NCI-H524 treated with DMSO at 0.1 percent for 48 hours (cell line): ENCODE measurements around the gene CDCP2.

Experiments used
- DNase-seq: peaks from one replicate; lab custom pipeline; 2025; lab: John Stamatoyannopoulos, UW

The CDCP2 gene

DNA sequence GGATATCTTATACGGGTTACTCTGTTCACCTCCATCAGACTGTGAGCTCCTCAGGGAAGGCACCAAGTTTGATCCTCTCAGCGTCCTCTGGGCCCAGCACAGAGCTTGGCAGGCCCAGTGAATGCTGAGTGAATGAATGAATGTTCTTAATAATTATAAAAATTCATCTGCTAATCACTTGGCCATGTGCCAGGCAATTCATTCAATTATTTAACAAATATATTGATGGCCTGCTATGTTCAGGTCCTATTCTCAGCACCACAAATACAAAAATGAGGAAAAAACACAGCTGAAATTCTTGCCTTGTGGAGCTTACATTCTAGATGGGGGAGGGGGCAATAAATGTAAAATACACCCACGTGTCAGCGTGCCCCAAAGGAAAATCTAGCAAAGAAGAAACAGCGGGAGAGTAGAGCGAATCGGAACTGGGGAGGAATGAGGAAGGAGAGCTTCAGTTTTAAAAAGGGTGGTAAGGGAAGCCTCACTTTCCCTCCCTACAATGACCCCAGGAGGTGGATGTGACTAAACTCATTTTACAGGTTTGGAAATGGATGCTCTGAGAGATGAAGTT, 15.8 kb downstream of the CDCP2 start:
- no peak for DNase-seq

DNA sequence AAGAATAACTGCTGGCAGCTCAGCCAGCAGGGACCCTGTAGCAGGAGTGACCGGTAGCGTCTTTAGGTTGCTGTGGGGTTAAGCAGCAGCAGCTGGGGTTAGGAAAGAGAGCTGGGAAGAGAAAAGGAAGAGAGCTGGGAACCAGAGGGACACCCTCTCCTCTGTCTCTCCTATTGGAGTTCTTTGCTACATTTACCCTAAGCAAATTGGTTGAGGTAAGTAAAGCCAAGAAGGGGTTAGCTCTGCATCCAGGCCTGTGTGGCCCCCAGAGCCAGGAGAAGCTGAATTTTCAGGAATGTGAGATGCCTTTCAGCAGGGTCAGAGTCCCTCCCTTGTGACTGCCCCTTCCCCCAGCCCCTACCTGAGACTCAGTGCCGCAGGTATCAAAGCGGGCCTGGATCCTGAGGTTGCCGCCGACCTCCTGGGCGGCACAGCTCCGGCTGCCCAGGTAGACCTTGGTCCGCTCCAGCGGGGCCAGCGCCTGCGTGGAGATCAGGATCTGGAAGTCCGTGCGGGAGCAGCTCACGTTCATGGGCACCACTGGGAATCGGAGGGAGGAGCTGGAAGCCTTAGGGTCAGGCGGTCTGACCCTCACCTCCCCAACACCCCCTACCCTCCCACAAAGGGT, 16.4 kb downstream of the CDCP2 start:
- DNase-seq, result no peak

DNA sequence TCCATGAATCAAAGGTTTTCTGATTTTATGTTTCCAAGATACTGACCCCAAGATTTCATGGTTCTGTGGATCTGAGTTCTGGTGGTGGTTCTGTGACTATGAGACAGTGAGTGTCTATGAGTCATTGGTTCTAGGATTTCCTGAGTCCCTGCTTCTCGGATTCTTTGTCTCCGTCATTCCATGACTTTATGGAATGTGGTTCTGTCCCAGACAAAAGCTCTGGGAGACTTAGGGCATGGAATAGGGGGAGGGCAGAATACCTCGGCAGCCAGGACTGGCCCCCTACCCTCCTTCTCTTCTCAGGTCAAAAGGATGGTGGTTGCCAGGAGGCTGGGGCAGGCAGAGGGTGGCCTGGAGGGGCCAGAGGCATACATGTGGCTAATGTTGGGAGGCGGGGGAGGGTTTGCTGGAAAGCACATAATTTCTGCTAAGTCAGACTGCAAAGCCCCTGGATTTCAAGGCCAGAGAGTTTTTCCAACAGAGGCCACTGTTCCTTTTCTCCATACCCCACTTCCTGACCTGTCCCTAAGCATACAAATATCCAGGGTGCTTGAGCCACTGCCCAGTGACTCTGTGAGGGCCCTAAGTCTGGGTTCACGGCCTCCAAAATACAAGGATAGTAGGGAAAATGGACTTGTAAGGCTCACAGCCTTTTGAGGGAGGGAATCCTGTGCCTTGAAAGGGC, 17.2 kb downstream of the CDCP2 start:
- DNase-seq, result no peak

DNA sequence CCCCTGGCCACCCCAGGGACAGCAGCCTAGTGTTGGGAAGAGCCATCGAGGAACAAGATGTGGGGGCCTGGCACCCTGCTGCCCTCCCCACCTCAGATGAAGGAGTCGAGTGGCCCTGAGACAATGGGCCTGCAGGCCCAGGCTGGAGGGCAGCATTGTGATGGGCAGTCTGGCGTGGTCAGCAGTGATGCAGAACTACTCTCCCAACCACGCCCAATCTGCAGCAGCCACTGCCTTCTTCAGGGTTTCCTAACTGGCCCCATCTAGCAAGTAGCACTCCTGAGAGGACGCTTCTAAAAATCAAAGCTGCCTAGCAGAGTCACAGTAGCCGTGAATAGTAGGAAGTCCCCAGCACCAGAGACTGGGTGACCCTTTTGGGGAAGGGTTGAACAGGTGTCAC, 18.5 kb downstream of the CDCP2 start:
- no peak for DNase-seq

DNA sequence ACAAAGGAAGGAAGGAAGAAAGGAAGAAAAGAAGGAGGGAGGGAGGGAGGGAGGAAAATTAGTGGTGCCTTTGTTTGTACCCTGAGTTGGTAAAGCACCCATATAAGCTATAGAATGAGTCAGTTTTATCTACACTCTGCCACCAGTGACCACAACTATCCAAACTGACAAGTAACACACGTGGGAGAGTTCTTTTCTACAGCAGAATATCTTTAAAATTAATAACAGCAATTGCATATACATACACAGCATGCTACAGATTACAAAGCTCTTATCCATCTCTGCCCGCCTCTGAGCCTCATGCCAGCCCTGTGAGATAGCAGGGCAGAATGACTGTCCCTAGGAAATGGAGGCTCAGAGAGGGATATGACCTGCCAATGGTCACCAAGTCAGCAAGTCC, 20.3 kb downstream of the CDCP2 start:
- DNase-seq, result no peak

DNA sequence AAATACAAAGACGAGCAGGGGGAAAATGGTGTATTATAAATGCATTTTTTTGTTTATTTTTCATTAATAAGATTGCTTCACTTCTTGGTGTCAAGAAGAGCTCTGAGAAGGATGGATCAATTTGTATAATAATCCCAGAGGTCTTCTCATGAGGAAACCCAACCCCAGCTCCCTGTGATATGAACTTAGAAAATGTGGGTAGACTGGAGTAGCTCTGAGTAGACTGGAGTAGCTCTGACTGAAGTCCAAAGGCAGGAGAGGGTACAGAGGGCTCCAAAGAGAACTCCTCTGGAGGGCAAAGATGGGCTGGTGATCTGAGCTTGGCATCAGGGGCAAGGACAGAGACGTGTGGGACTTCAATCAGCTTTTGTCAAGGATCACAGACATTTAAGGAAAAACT, 21.4 kb downstream of the CDCP2 start:
- no peak for DNase-seq

DNA sequence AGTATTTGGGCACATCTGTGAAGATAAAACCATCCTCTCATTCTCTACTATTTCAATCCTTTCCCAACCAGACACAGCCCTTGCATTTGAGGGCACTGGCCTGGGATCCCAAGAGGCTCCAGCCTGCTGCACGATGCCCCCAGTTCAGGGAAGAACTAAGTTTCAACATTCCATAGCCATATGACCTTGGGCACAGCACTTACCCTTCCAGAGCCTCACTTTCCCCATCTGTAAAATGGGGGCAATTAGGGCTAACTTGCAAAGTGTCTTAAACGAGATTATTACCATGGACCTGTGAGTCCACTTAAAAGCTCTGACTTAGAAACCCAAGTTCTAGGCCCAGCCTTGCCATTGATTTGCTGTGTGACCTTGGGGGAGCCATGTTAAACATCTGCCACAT, 22.9 kb downstream of the CDCP2 start:
- DNase-seq, result no peak

DNA sequence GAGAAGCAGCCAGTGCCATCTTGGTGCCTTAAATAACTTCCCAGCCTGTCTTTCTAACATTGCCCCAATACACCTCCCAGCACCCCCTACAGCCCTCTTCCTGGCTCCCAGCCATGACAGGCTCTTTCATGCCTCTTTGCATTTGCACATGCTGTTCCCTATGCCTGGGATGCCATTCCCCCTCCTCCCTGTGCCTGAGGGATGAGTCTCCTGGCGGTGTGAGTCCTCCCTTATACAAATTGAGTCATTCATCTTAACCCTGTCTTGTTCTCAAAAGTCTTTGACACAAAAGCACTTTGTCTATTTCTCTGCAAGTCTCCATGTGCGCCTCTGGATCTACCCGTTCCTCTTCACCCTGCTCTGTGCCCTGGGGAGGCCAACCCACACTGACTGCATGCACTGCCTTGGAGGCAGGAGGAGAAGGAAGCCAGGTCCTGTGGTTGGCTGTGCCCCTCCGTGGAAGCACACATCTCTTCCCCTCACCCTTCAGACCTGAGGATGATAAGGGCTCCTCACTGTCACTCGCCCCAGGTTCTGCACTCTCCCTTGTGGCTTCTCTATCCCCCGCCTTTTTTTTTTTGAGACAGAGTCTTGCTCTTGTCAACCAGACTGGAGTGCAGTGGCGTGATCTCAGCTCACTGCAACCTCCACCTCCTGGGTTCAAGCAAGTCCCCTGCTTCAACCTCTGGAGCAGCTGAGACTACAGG, 25.1 kb downstream of the CDCP2 start:
- DNase-seq, result no peak

DNA sequence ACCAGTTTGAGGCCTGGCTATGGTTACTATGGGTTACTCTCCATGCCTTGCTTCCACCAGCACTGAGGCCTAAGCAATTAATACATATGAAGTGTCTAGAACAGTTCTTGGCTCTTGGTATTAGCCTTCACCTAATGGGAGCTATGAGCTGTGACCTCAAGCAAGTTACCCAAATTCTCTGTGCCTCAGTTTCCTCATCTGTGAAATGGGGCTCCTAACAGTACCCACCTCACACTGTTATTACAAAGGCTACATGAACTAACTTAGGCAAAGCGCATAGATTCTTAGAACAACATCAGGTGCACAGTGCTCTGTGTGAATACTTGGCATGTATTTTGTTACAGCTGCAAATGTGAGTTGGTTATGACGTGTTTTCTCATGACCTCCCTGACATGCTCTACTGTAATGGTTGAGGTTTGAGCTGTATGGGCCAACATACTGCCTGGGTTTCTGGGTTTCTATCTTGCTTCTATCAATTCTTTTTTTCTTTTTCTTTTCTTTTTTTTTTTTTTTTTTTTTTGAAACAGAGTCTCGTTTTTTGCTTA, 26.5 kb downstream of the CDCP2 start:
- DNase-seq, result no peak

DNA sequence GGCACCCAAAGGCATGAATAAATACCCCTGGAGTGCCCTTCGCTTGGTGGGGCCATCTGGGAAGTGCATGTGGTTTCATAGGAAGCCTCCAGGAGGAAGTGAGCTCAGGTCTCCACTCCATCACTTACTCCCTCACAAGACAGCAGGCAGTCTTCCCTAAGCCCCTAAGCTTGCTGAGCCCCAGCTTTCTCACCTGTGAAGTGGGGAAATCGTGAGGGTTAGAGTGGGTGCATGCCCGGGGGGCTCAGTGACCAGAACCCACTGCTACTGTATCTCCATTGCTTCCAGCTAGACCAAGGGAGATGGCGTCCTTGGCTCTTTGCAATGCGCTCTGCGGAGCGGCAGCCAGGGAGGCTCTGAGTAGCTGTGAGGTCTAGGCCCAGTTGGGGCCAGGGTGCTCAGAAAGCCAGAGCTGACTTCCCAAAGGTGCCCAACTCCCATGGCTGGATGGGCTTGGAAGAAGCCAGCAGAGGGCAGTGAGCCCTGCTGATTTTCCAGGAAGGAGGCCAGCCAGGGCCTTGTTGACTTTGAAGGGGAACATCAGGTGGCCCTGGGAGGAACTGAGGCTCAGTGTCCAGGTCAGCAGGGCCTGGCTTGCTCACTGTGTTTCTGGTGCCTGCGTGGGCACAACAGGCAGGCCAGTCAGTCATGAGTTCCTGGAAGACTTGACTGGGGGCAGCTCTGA, 27.3 kb downstream of the CDCP2 start:
- no peak for DNase-seq

DNA sequence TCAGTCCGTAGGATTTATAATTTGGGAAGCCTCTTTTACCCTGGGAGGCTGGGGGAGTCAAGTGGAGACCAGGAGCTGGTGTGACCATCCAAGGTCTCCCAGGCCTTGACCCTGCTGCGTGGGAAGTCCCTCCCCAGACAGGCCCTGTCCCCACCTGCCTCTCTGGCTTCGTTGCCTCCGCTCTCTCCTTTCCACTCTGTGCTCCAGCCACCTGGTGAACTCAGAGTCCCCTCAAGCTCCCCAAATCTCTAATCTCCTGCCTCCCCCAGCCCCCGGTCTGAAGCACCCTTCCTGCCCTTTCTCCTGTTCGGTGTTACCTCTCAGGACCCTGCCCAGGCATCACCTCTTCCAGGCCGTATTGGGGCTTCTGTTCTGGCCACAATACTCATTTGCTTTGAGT, 27.9 kb downstream of the CDCP2 start:
- DNase-seq, result no peak

DNA sequence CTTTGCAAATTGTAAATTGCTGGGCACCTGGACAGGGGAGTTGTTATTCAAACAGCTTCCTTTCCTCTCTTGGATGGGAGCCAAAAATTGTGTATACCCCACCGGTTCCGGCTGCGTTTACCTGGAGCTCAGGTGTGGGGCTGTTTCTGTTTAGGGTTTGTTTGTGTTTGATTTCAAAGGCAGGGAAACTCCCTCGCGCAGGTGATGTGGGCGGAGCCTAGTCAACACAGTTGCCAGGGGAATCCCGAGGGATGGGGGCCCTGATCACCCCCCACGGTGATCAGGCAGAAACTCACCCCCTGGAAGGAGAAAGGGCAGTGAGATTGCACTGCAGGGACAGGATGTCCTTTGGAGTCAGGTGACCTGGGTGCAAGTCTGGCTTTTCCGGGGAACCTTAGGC, 28.3 kb downstream of the CDCP2 start:
- DNase-seq, result no peak

DNA sequence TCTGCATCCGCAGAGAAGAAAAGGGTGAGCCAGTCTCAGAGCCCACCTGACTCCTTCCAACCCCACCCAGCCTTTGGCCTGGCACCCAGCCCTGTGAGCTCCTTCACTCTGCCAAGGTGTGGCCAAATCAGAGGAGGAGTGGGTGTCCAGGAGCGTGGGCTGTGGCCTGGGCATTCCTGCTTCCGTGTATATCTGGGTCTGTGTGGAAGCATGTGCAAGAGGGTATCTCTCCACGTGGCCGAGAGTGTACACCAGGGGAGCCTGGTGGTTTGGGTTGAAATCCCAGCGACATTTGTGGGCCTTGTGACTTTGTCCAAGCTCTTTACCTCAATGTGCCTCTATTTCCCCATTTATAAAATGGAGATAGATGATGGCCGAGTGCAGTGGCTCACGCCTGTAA, 29.8 kb downstream of the CDCP2 start:
- no peak for DNase-seq

DNA sequence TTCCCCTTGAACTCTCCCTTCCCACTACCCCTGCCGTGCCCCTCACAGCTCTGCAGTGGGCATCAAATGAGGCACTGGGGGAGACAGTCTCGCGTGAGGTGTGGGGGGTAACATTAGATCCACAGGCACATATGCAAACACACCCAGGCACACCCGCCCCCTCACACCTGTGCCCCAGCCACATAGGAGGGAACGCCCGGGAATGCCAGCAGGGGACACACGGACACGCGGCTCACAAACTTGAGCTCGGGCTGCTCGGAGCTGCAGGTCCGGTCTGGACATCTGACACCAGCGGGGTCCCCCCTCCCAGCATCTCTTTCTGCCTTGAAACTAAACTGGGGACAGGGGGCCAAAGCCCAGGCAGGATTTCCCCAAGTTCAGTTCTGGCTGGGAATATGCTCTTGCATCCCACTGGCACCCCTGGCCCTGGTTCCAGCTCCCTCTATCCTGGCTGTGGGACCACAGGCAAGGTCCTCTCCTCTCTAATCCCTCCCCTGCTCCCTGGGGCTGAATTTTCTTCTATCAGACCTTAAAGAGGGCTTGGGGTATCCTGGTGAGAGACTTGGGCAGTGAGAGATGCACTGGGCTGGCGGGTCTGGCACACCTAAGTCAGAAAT, 30.6 kb downstream of the CDCP2 start:
- no peak for DNase-seq

DNA sequence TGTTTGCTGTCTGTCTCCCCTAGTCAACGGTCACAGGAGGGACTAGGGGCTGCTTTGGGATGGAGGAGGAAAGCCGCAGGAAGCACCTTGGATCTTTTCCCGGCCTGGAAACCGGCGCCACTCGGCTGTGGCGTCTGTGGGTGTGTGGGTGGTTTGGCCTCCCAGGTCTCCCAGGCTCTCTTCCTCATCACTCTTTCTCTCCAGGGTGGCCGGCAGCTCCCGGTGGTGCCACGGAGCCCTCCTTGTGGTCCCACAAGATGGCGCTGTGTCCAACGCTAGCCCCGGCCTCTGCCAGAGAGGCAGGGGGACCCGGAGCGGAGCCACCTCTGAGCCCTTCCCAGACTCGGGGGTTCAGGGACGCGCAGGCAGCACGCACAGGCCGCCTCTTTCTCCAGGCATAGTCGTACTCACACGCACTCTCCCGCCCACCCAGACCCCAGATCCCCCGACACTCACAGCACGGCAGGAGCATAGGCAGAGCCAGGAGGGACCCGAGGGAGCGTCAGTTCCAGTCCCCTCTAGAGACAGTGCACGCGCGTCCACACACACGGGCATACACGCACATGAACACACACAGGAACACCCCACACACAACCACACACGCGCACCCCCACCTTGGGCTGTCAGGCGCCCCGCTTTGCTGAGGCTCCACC, 31.2 kb downstream of the CDCP2 start:
- DNase-seq, result no peak

DNA sequence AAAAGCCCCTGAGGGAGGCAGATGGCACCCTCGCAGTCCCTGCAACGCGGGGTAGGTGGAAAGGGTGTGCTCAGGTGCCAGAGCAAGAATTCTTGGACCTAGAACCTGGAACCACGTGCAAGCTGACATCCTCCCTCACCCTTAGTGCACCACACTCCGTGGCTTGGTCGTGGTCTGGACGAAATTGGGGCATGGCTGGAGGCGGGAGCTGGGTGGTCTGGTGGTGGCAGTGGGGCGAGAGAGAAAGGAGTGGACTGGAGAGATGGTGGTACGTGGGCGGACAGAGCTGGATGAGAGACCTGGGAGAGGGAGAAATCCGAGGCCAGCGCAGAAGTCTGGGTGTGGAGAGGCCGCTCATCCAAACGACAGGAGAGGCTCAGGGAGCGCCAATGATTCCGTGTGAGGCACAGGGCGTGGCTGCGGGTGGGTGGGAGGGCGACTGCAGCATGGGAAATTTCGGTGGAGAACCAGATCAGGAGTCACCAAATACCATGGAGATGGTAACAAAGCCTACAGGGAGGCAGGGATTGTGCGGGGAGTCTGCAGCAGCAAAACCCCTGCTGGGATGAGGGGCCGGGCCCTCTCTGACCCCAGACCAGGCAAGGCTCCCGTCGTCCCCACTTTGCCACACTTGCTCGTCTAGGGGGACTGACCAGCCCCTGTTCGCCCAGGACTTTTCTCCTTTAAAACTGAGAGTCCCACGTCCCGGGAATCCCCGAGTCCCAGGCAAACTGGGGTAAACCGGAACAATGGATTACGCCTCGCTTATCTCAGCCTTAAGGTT, 31.9 kb downstream of the CDCP2 start:
- DNase-seq, result no peak

DNA sequence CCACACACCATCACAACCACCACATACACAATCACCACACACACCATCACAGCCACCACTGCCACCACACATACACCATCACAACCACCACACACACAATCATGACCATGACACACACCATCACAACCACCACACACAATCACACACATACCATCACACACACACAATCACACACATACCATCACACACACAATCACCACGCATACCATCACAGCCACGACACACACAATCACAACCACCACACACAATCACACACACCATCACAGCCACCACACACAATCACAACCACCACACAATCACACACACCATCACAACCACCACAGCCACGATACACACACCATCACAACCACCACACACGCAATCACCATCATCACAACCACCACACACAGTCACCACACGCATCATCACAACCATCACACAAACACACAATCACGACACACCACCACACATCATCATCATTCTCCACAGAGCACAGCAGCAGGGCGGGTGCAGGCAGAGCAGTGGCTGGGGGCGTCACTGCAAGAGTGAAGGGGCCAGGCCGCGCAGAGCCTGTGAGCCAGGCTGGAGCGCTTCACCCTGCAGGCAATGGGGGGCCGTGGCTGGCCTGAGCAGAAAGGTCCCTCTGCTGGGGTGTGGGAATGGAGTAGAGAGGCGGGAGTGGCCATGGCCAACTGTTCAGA, 32.6 kb downstream of the CDCP2 start:
- no peak for DNase-seq

DNA sequence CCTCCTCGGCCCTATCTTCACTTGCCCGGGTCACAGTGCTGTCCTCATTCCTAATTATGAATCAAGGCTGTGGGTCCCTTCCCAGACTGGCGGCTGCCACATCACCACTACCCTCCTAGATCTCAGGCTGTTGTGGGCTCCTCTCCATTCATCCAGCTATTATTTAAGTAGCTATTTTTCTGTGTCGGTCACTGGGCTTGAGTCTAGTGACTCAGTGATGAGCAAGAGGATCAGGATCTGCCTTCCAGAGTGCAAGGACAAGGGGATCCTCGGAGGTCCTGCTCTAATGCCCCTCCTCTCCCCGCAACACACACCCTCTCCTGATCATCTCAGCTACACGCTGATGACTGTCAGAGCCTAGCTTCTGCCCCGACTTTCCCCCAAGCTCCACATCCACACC, 34.1 kb downstream of the CDCP2 start:
- no peak for DNase-seq

DNA sequence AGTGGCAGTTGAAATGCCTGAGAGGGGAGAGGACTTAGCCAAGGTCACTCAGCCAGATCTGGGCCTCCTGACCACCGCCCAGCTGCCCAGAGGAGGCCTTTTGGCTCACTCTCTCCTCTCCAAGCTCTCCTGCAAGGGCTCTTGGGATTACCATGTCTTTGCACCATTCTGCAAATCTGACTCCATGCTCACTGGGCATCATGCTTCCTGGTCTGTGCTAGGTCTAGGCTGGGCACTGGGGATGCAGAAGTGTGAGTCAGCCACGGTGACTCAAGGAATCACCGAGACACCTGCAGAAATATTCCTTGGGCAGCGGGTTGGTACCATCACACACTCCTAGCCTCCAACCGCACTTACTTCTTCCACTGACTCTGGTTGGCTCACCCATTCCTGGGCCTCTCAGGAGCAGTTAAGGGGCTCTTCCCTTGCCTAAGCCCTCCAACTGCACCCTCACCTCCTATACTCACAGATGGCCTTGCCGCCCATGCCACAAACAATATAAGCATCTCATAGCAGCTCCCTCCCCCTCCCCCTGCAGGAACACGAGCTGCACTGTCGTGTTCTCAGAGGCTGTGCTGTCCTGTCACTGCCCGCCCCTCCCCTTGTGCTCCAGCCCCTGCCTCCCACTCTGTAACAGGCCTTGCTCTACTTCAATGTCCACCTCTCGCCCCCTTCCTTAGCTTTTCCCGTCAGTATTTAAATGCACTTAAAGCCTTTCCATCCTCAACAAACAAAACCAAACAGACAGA, 34.8 kb downstream of the CDCP2 start:
- DNase-seq, result no peak
